ENCODE data around the gene AGBL4.

The AGBL4 gene

GRCh38 chr1:48792961-48793360 is 1230.8 kb downstream of the AGBL4 start:
- no peak for DNase-seq (ENCODE audit: low read depth)
- H3K4me3 ChIP-seq (replicated peaks; ENCODE audit: low read depth, low read length), result no peak overlapping the region
- TF ChIP-seq, protein P1, sequence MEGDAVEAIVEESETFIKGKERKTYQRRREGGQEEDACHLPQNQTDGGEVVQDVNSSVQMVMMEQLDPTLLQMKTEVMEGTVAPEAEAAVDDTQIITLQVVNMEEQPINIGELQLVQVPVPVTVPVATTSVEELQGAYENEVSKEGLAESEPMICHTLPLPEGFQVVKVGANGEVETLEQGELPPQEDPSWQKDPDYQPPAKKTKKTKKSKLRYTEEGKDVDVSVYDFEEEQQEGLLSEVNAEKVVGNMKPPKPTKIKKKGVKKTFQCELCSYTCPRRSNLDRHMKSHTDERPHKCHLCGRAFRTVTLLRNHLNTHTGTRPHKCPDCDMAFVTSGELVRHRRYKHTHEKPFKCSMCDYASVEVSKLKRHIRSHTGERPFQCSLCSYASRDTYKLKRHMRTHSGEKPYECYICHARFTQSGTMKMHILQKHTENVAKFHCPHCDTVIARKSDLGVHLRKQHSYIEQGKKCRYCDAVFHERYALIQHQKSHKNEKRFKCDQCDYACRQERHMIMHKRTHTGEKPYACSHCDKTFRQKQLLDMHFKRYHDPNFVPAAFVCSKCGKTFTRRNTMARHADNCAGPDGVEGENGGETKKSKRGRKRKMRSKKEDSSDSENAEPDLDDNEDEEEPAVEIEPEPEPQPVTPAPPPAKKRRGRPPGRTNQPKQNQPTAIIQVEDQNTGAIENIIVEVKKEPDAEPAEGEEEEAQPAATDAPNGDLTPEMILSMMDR (IDR thresholded peaks at IDR 0.05; ENCODE audit: low read length, missing control alignments), result no peak

DNA sequence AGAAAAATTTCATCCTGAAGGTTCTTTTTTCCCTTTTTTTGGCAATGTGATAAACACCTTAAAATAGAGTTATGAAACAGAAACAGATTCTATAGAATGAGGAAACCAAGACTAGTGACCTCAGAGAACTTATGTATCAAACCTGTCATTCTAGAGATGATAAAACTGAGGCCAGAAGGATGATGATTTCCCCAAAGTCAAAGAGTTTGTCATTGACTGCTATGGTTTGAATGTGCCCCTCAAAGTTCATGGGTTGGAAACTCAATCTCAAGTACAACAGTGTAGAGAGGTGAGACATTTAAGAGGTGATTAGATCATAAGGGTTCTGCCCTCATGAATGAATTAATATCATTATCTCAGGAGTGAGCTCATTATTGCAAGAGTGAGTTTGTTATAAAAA is 1233.4 kb downstream of the AGBL4 start:
- DNase-seq (ENCODE audit: low read depth), result no peak
- TF ChIP-seq, protein P1 (IDR thresholded peaks at IDR 0.05; ENCODE audit: low read length, missing control alignments), result no peak
- no peak overlapping the region for H3K4me3 ChIP-seq (replicated peaks; ENCODE audit: low read depth, low read length)

GRCh38 chr1:48789903-48790302 is 1233.9 kb downstream of the AGBL4 start:
- no peak overlapping the region for H3K4me3 ChIP-seq (replicated peaks; ENCODE audit: low read depth, low read length)
- DNase-seq (ENCODE audit: low read depth), result no peak
- TF ChIP-seq, protein P1 (IDR thresholded peaks at IDR 0.05; ENCODE audit: low read length, missing control alignments), result no peak

DNA sequence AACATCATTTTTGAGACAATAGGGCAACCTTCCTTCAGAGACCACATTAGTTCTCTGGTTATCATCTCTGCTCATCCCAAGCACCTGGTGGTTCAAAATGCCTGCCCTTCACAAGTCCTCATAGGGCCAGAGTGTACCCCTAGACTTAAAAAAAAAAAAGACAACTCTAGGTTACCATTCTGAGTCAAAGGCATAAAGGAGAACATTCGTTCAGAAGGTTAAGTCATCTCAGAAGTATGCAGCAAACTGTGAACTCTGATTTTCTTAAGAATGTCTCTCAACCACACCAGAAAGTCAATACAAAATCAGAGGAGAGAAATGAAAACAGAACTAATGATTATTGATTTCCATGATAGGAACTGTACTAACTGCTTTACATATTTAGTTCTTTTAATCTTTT is 1237.9 kb downstream of the AGBL4 start:
- no peak overlapping the region for H3K4me3 ChIP-seq (replicated peaks; ENCODE audit: low read depth, low read length)
- DNase-seq (ENCODE audit: low read depth), result no peak
- TF ChIP-seq, protein P1 (IDR thresholded peaks at IDR 0.05; ENCODE audit: low read length, missing control alignments), result no peak

DNA sequence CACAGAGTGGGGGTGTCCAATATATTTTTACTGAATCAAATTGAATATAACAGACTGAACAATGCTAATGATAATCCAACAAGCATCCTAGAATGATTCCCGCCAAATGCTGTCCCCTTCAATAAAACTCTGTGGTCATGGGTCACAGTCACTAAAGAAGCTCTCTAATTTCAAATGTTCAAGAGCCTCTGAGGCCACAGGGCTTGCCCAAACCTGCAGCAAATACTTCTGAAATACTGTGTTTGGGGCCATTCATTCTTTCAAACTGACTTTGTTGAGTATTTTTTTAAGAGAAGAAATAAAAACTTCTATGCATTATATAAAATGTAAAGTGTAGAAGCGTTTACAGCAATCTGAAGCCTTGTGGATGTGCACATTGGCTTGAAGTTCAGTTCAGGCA is 1239.5 kb downstream of the AGBL4 start:
- no peak for DNase-seq (ENCODE audit: low read depth)
- TF ChIP-seq, protein P1 (IDR thresholded peaks at IDR 0.05; ENCODE audit: low read length, missing control alignments), result no peak
- H3K4me3 ChIP-seq (replicated peaks; ENCODE audit: low read depth, low read length), result no peak overlapping the region

DNA sequence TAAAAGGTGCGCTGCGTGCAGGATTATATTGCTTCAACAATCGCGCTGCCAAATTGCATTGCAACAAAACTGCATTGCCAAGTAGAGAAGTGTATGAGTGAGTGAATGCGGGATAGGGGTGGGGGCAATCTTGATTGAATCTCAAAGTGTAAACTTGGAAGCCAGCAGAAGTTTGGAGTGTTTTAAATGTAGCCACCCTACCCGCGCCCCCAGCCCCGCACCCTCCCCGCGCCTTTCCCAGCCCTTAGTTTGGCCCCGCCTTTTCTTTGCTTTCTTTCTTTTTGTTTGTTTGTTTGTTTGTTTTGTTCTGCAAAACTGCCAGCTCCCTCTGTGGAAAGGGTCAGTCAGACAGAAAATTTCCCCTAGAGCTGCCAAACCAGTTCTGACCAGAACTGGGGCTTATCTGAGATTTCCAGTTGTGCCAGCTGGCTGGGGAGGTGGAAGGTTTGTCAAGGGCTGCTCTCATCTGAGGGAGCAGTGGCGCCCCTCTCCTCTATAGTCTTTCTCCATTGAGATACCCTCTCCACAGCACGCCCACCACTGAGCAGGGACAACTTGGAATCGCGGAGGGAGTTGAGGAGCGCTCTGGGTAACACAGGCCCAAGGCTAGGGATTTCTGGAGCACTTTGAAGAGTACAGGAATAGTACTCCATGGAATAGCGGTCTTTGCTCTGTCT is 1246.4 kb downstream of the AGBL4 start:
- DNase-seq (ENCODE audit: low read depth), result no peak
- TF ChIP-seq, protein P1 (IDR thresholded peaks at IDR 0.05; ENCODE audit: low read length, missing control alignments), result no peak
- peak overlapping the region; percentile 53 for H3K4me3 ChIP-seq (replicated peaks; ENCODE audit: low read depth, low read length)
